GM11168 (cell line): ENCODE measurements around the gene BHLHE23.

Experiments used
- in situ Hi-C: fragments of 300-500 bp; cut with MboI; formaldehyde crosslinking; loops from one replicate; pipeline ENCODE4 v1.12.0; 2022; ENCODE audit warnings: low sequenced_read_pairs; ENCODE audit not compliant: unreplicated experiment

Gene BHLHE23

DNA sequence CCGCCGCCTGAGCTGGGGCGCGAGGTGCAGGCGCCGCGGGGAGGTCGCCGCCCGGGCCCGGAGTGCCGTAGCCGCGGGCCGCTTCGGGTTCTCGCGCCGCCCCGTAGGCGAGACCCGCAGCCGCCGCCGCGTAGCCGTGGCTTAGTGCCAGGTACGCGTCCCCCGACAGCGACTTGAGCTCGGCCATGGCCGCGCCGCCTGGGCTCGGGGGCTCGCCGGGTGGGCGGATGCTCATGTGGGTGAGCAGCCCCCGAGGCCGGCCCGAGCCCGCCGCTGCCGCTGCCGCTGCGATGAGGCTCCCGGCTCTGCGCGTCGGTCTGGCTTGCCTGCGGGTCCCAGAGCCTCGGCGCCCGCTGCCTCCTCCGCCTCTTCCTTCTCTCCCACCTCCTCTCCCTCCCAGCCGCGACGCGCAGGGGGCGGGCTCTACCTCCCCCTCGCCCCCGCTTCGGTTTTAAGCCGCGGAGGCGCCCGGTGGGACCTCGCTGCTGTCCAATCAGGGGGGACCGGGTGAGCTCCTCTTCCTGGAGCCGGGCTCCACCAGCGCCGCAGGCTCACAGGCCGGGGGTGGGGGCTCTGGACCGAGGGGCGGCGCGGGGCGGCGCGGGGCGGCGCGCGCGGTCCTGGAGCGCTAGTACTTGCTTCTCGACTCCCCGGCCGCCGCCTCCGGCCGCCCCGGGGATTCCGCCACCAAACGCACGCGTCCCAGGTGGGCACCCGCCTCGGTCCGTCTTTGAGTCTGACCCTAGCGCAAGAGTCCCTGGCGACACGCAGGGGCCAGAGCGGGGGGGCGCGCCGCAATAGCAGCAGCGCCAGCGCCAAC, at the start of gene BHLHE23:
Gene BHLHE23, minus strand, starts transcription at position 425 of the 820 bp plus-strand sequence. Its CDS starts 190 bp downstream, at position 235.
- in situ Hi-C loops: no loop called here

DNA sequence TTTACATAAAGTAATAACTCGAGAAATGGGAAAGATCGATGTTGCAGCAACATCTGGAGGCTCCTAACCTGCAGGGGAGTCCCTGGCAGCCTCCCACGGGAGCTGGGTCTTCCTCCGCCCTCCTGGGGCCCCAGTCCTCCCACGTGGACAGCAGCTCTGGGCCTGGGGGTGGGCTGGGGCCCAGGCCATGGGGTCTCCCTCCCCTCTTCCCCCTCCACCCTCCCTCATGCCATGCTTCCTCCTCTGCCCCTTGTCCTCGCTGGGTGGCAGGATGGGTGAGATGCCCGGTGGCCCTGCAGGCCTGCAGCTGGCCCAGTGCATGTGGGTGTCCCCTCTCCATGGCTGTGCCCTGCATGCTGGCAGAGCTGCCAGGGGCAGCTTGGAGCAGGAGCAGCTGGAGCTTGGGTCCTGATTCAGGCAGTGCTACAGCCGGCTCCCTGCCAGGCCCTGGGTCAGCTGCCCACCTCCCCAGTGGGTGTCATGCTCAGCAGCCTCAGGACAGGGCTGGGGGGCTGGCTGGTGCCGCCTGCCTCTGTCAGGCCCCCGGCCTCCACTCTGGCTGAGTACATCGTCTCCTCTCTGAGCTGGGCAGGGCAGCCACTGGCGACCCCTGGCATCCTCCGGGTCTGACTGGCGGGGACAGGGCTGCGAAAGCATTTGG, 48.9 kb upstream of the BHLHE23 start:
- in situ Hi-C loops: loop anchor here (10.0 kb wide), 1 partner anchor 129 kb away; no protein-coding TSS in a partner anchor

GRCh38 chr20:63054681-63055240, 48.0 kb upstream of the BHLHE23 start:
- in situ Hi-C loops: loop anchor here (10.0 kb wide), 1 partner anchor 130 kb away; no protein-coding TSS in a partner anchor

GRCh38 chr20:63054103-63054474, 47.3 kb upstream of the BHLHE23 start:
- in situ Hi-C loops: loop anchor here (10.0 kb wide), 1 partner anchor 131 kb away; no protein-coding TSS in a partner anchor

GRCh38 chr20:63053432-63054102, 46.8 kb upstream of the BHLHE23 start:
- in situ Hi-C loops: loop anchor here (10.0 kb wide), 1 partner anchor 131 kb away; no protein-coding TSS in a partner anchor

- in situ Hi-C loops: loop anchor here (10.0 kb wide), 1 partner anchor 132 kb away; no protein-coding TSS in a partner anchor
Observed at GRCh38 chr20:63052571-63053431, 46.0 kb upstream of the BHLHE23 start.

DNA sequence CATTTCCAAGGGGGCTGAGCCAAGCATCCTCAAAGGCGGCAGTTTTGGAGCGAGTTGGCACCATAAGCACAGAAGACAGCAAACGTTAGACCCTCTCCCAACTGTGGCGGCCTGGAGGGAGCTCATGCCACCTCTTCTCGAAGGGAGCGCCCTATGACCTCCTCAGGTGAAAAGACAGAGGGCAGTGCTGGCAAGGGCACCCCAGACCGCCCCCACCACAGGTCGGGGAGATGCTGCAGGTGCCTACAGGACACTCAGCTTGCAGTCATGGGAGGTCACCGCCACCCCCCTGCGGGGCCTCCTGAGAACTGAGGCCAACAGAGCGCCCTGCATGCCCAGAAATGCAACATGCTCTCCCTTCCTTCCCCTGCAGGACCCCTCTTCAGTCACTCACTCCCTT, 45.1 kb upstream of the BHLHE23 start:
- in situ Hi-C loops: loop anchor here (10.0 kb wide), 1 partner anchor 133 kb away; no protein-coding TSS in a partner anchor

GRCh38 chr20:63051186-63051860, 44.6 kb upstream of the BHLHE23 start:
- in situ Hi-C loops: loop anchor here (10.0 kb wide), 1 partner anchor 133 kb away; no protein-coding TSS in a partner anchor

GRCh38 chr20:63050406-63050805, 43.6 kb upstream of the BHLHE23 start:
- in situ Hi-C loops: loop anchor here (10.0 kb wide), 1 partner anchor 134 kb away; no protein-coding TSS in a partner anchor

GRCh38 chr20:63049561-63050221, 42.9 kb upstream of the BHLHE23 start:
- in situ Hi-C loops: loop anchor here (10.0 kb wide), 1 partner anchor 135 kb away; no protein-coding TSS in a partner anchor

DNA sequence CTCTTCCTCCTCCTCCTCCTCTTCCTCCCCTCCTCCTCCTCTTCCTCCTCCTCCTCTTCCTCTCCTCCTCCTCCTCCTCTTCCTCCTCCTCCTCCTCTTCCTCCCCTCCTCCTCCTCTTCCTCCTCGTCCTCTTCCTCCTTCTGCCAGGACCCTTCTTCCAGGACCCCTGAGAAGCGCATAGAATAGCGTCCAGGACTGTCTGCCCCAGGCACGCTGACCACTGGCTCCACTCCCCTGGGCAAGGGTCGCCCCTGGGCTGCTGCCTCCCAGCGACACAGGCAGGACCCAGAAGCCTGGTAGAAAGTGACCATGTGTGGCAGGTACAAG, 42.4 kb upstream of the BHLHE23 start:
- in situ Hi-C loops: no loop called here

GRCh38 chr20:63048516-63049190, 41.9 kb upstream of the BHLHE23 start:
- in situ Hi-C loops: no loop called here

- in situ Hi-C loops: no loop called here
Observed at GRCh38 chr20:63047946-63048345, 41.2 kb upstream of the BHLHE23 start.

GRCh38 chr20:63047267-63047666, 40.5 kb upstream of the BHLHE23 start:
- in situ Hi-C loops: no loop called here

DNA sequence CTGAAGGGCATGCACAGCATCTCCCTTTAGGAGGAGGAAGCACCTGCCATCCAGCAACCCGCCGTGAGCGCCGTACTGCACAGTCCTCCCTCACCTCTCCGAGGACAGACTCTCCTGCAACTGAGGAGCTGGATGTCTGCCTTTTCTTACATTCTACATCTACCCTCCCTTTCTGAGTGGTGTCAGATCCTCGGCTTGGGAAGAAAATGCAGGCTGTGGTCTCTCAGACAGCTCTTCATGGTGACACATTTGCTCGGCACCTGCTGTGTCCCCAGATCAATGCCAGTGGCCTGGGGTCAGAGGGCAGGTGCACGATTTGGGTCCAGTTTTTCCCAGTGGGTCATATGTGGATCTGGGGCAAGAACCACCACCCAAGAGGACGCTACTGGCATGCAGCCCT, 40.1 kb upstream of the BHLHE23 start:
- in situ Hi-C loops: no loop called here

DNA sequence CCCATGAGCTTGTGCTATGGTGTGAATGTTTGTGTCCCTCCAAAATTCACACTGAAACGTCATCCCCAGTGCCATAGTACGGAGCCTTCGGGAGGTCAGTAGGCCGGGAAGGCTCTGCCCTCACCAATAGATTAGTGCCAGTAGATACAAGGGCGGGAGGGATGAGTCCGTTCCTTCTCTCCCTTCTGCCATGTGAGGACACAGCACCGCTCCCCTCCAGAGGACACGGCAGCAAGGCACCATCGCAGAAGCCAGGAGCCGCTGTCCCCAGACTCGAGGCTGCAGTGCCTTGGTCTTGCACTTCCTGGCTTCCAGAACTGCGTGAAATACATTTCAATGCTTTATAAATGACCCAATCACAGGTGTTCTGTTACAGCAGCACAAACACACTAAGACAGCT, 39.2 kb upstream of the BHLHE23 start:
- in situ Hi-C loops: no loop called here

- in situ Hi-C loops: no loop called here
Observed at GRCh38 chr20:63045401-63045800, 38.6 kb upstream of the BHLHE23 start.

DNA sequence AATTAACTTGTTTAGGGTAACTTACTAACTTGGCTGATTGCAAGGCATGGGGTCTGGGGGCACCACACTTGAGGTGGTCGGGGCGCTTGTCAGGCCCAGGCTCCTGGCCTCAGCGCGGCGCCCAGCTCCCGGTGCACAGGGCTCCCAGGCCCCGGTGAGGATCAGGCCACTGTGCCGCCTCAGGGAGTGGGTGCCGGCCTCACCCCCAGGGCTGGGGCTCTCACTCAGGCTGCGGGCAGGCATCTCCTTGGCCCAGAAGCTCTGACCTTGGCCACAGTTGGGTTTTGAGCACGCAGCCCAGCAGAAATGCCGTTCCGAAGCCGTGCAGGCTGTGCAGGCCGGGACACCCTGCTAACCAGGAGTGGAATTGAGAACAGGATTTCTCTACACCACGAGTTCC, 37.8 kb upstream of the BHLHE23 start:
- in situ Hi-C loops: no loop called here
